Lower leg skin (tissue), 3 donors: Measurements from ENCODE around the gene FAM8A1.

Experiments used
- CTCF ChIP-seq, 3 donors: fragments of 450-650 bp; IDR thresholded peaks; one replicate each; pipeline ENCODE4 v1.5.1; 2016; ENCODE audit warnings: antibody characterized with exemption in 3 of 3, mild to moderate bottlenecking in 3 of 3, moderate library complexity in 2 of 3
- POLR2A ChIP-seq, 2 donors: fragments of 450-650 bp; IDR thresholded peaks; one replicate each; pipeline ENCODE4 v1.6.1; 2016 to 2017; ENCODE audit warnings: antibody characterized with exemption in 2 of 2, mild to moderate bottlenecking in 1 of 2, moderate library complexity in 1 of 2

- no peak for TF ChIP-seq CTCF (IDR thresholded peaks at IDR 0.05)
- no peak for TF ChIP-seq POLR2A (IDR thresholded peaks at IDR 0.05)
Observed at GRCh38 chr6:17593246-17593645, 6.9 kb upstream of the FAM8A1 start.
